ENCODE results near the gene ENO3. TPM values are rescaled to one million over a fixed set of nuclear protein-coding genes. Genes with fewer than 3 reads are reported as not detected.

ENO3 gene
- total RNA-seq, 4 donors from 2014 or later, result 0.31 to 3.6 (median 1.5) TPM; not detected in 1

- no peaks in the 10 kb centered on the region for H3K27me3 ChIP-seq
- DNase-seq, result no peak
- peaks cover 15 to 43% (median 15%) of the 10 kb centered on the region in 3 donors for H3K36me3 ChIP-seq
- H3K4me3 ChIP-seq, result no peak overlapping the region
- intact Hi-C loops (cut with DNase I), result no loop called here
- no peaks in the 10 kb centered on the region for H3K9me3 ChIP-seq
- no peak overlapping the region for H3K27ac ChIP-seq
- peaks cover 30 to 53% (median 31%) of the 10 kb centered on the region in 3 donors for H3K4me1 ChIP-seq
- 93% methylated on average over 14 to 16 of the region's 16 CpGs for WGBS, 2 donors
- no peak for TF ChIP-seq POLR2A (IDR thresholded peaks at IDR 0.05)
- TF ChIP-seq CTCF (IDR thresholded peaks at IDR 0.05), result no peak
These were observed 13.4 kb upstream of the ENO3 start for GRCh38 chr17:4937553-4937952.

GRCh38 chr17:4938069-4938491 is 12.8 kb upstream of the ENO3 start:
- 82 to 96% methylated on average over 10 to 11 of the region's 11 CpGs for WGBS, 2 donors
- Histone ChIP-seq H3K27ac (peak overlapping the region in 1 of 4 donors; percentile 97), H3K36me3 (peaks cover 18 to 48% (median 20%) of the 10 kb centered on the region in 3 donors), H3K4me3 (no peak overlapping the region), H3K27me3 (no peaks in the 10 kb centered on the region), H3K4me1 (peaks cover 30 to 59% (median 31%) of the 10 kb centered on the region in 3 donors), H3K9me3 (no peaks in the 10 kb centered on the region)
- no peak for DNase-seq
- TF ChIP-seq CTCF (IDR thresholded peaks at IDR 0.05) (no peak), POLR2A (IDR thresholded peaks at IDR 0.05) (no peak)
- intact Hi-C loops (cut with DNase I), result no loop called here

- 47 to 56% methylated on average over 10 to 14 of the region's 19 CpGs for WGBS, 2 donors
- DNase-seq, result no peak
- H3K27me3 ChIP-seq, result no peaks in the 10 kb centered on the region
- H3K36me3 ChIP-seq, result peaks cover 18 to 57% (median 23%) of the 10 kb centered on the region in 3 donors
- H3K4me3 ChIP-seq, result peak overlapping the region; percentile 64 to 75 (median 72)
- TF ChIP-seq POLR2A (IDR thresholded peaks at IDR 0.05) (no peak), CTCF (IDR thresholded peaks at IDR 0.05) (no peak)
- no peaks in the 10 kb centered on the region for H3K9me3 ChIP-seq
- peak overlapping the region; percentile 89 to 97 (median 94) for H3K27ac ChIP-seq
- intact Hi-C loops (cut with DNase I), result no loop called here
- peaks cover 30 to 65% (median 34%) of the 10 kb centered on the region in 3 donors for H3K4me1 ChIP-seq
These were observed 12.0 kb upstream of the ENO3 start for GRCh38 chr17:4938688-4939545.

- Histone ChIP-seq H3K27me3 (no peaks in the 10 kb centered on the region), H3K9me3 (no peaks in the 10 kb centered on the region), H3K4me3 (peak overlapping the region; percentile 64 to 75 (median 72)), H3K36me3 (peaks cover 18 to 62% (median 23%) of the 10 kb centered on the region in 3 donors), H3K4me1 (peaks cover 33 to 65% (median 35%) of the 10 kb centered on the region in 3 donors), H3K27ac (peak overlapping the region; percentile 89 to 97 (median 94))
- intact Hi-C loops (cut with DNase I), result no loop called here
- no peak for TF ChIP-seq POLR2A (IDR thresholded peaks at IDR 0.05)
- WGBS, 2 donors, result 0% methylated on average over 1 to 2 of the region's 16 CpGs
- DNase-seq, result no peak
These were observed 11.4 kb upstream of the ENO3 start for GRCh38 chr17:4939546-4939795.

GRCh38 chr17:4939796-4940554 is 10.9 kb upstream of the ENO3 start, which contains the start of the genes RNF167 and SLC25A11:
Gene RNF167, plus strand, starts transcription at chr17:4940268. Its CDS starts 642 bp downstream, at chr17:4940910.
Gene SLC25A11, minus strand, starts transcription at chr17:4940046. Its CDS starts 136 bp downstream, at chr17:4939910.
- H3K27me3 ChIP-seq, result no peaks in the 10 kb centered on the region
- H3K4me3 ChIP-seq, result peak within 1 kb of the TSS; percentile 64 to 75 (median 72)
- peaks cover 38 to 67% (median 40%) of the 10 kb centered on the region in 3 donors for H3K4me1 ChIP-seq
- 0% methylated on average over 31 to 41 of the region's 72 CpGs for WGBS, 2 donors
- peak within 1 kb of the TSS; percentile 89 to 97 (median 94) for H3K27ac ChIP-seq
- TF ChIP-seq POLR2A (IDR thresholded peaks at IDR 0.05), result peak in 3 of 4 donors; percentile 34 to 70 (median 55)
- no peak for TF ChIP-seq CTCF (IDR thresholded peaks at IDR 0.05)
- DNase-seq, result peak; percentile 89
- peaks cover 18 to 67% (median 23%) of the 10 kb centered on the region in 3 donors for H3K36me3 ChIP-seq
- intact Hi-C loops (cut with DNase I), result no loop called here
- no peaks in the 10 kb centered on the region for H3K9me3 ChIP-seq

Data from esophagus squamous epithelium (tissue), 5 donors.